Transverse colon (tissue), 4 donors: ENCODE results near the gene TRPM4. TPM values are rescaled to one million over a fixed set of nuclear protein-coding genes. Genes with fewer than 3 reads are reported as not detected.

ENCODE experiments used
- DNase-seq: peaks from one replicate; pipeline ENCODE4 v3.0.0-alpha.2; 2019
- H3K27ac ChIP-seq, 4 donors: fragments of 200-600 bp; sonication (generic); 2 replicates each; pipeline ENCODE4 v1.5.1; 2016 to 2018; ENCODE audit warnings: inconsistent platforms in 4 of 4
- H3K27me3 ChIP-seq: fragments of 200-600 bp; sonication (generic); 2 replicates; pipeline ENCODE4 v1.5.1; 2017; ENCODE audit warnings: inconsistent platforms
- H3K36me3 ChIP-seq, 4 donors: fragments of 200-600 bp; sonication (generic); 2 replicates each; pipeline ENCODE4 v1.5.1; 2017 to 2019; ENCODE audit warnings: inconsistent platforms in 4 of 4
- H3K4me1 ChIP-seq, 4 donors: fragments of 200-600 bp; sonication (generic); 2 replicates each; pipeline ENCODE4 v1.5.1; 2017 to 2020; ENCODE audit warnings: inconsistent platforms in 4 of 4
- H3K4me3 ChIP-seq, 4 donors: fragments of 200-600 bp; sonication (generic); 1 replicate in 1 of 4; 2 replicates in 3 of 4; pipeline versions ENCODE4 v1.5.1 to v1.6.1; 2017 to 2019; ENCODE audit warnings: inconsistent platforms in 4 of 4
- H3K9me3 ChIP-seq, 2 donors: fragments of 200-600 bp; sonication (generic); 2 replicates each; pipeline ENCODE4 v1.5.1; 2017 to 2019; ENCODE audit warnings: inconsistent platforms in 2 of 2
- CTCF ChIP-seq, 5 experiments: fragments of 200-600 bp in 3 of 5; fragments of 450-650 bp in 2 of 5; sonication (generic) in 3 of 5; IDR thresholded peaks; 1 replicate in 2 of 5; 2 replicates in 3 of 5; pipeline ENCODE4 v1.5.1; 2016 to 2017; ENCODE audit warnings: antibody characterized with exemption in 5 of 5, inconsistent platforms in 3 of 5, mild to moderate bottlenecking in 2 of 5, moderate library complexity in 1 of 5
- EP300 ChIP-seq: sonication (generic); formaldehyde crosslinking; IDR thresholded peaks from one replicate; pipeline ENCODE4 v1.6.1; 2017; ENCODE audit warnings: antibody characterized with exemption, low read depth
- POLR2A ChIP-seq: fragments of 450-650 bp; IDR thresholded peaks from one replicate; pipeline ENCODE4 v1.6.1; 2016; ENCODE audit warnings: antibody characterized with exemption, mild to moderate bottlenecking, moderate library complexity
- POLR2AphosphoS5 ChIP-seq, 3 donors: sonication (generic); formaldehyde crosslinking; IDR thresholded peaks; one replicate each; pipeline ENCODE4 v1.6.1; 2016; ENCODE audit warnings: antibody characterized with exemption in 3 of 3
- WGBS, 2 donors: methylation state at CpG; one replicate each; pipeline ENCODE4 v1.1.5; 2018; ENCODE audit warnings: low coverage in 1 of 2; 5-methylcytosine and 5-hydroxymethylcytosine counted together
- in situ Hi-C, 4 donors: fragments of 200-750 bp; cut with MboI; loops; one replicate each; pipeline versions ENCODE4 v1.15.0 to v1.15.1; 2017; ENCODE audit warnings: low sequenced_read_pairs in 3 of 4, low pct_ligation_motif_present in 1 of 4, low pct_unique_long_range_greater_than_20kb in 1 of 4
- intact Hi-C: fragments of 100-400 bp; cut with DNase I; formaldehyde crosslinking; loops from one replicate; pipeline ENCODE4 v1.15.1; 2023; ENCODE audit warnings: low total_unique reads
- total RNA-seq, 4 donors: library from RNA; depleted of rRNA; stranded (reverse); fragments of >200 nt; gene quantifications; one replicate each; pipeline ENCODE4 v1.1.0, GENCODE V29; 2016

TRPM4 gene
- total RNA-seq, 4 donors from 2014 or later = 247 to 884 (median 568) TPM

GRCh38 chr19:49244256-49244655 is 86.7 kb downstream of the TRPM4 start:
- no peak for TF ChIP-seq EP300
- TF ChIP-seq POLR2A = no peak
- TF ChIP-seq POLR2AphosphoS5 (IDR thresholded peaks at IDR 0.05) = no peak
- no peak for TF ChIP-seq CTCF (IDR thresholded peaks at IDR 0.05)
- intact Hi-C loops (no loop called here), in situ Hi-C loops (no loop called here)
- Histone ChIP-seq H3K4me3 (no peak overlapping the region), H3K9me3 (no peaks in the 10 kb centered on the region), H3K27ac (no peak overlapping the region), H3K27me3 (no peaks in the 10 kb centered on the region), H3K4me1 (peaks cover 0 to 11% (median 7%) of the 10 kb centered on the region in 4 donors), H3K36me3 (no peaks in the 10 kb centered on the region)
- DNase-seq = no peak
- WGBS, 2 donors = 95% methylated on average over 9 of the region's 9 CpGs; no CpG with 5 or more reads in 1 of the 2 donors

GRCh38 chr19:49247676-49248075 is 90.1 kb downstream of the TRPM4 start:
- Histone ChIP-seq H3K4me1 (no peaks in the 10 kb centered on the region), H3K27ac (no peak overlapping the region), H3K36me3 (no peaks in the 10 kb centered on the region), H3K4me3 (no peak overlapping the region), H3K9me3 (no peaks in the 10 kb centered on the region), H3K27me3 (no peaks in the 10 kb centered on the region)
- intact Hi-C loops (no loop called here), in situ Hi-C loops (no loop called here)
- TF ChIP-seq POLR2A = no peak
- no peak for TF ChIP-seq CTCF (IDR thresholded peaks at IDR 0.05)
- no peak for TF ChIP-seq EP300
- no peak for TF ChIP-seq POLR2AphosphoS5 (IDR thresholded peaks at IDR 0.05)
- 58 to 67% methylated on average over 1 to 2 of the region's 2 CpGs for WGBS, 2 donors
- DNase-seq = no peak

- WGBS, 2 donors = 56 to 78% methylated on average over 1 to 2 of the region's 2 CpGs
- in situ Hi-C loops (no loop called here), intact Hi-C loops (no loop called here)
- no peak for DNase-seq
- H3K4me1 ChIP-seq = no peaks in the 10 kb centered on the region
- H3K27me3 ChIP-seq = no peaks in the 10 kb centered on the region
- TF ChIP-seq EP300 (no peak), CTCF (IDR thresholded peaks at IDR 0.05) (no peak), POLR2A (no peak), POLR2AphosphoS5 (IDR thresholded peaks at IDR 0.05) (no peak)
- H3K4me3 ChIP-seq = no peak overlapping the region
- H3K9me3 ChIP-seq = no peaks in the 10 kb centered on the region
- no peaks in the 10 kb centered on the region for H3K36me3 ChIP-seq
- no peak overlapping the region for H3K27ac ChIP-seq
These were observed 92.3 kb downstream of the TRPM4 start for GRCh38 chr19:49249933-49250332.

GRCh38 chr19:49255674-49256073 is 98.1 kb downstream of the TRPM4 start:
- no peaks in the 10 kb centered on the region for H3K4me1 ChIP-seq
- no peak overlapping the region for H3K4me3 ChIP-seq
- H3K9me3 ChIP-seq = peaks cover 11 to 13% of the 10 kb centered on the region in 2 donors
- in situ Hi-C loops = no loop called here
- intact Hi-C loops = no loop called here
- peaks cover 6% of the 10 kb centered on the region for H3K27me3 ChIP-seq
- no peak for TF ChIP-seq POLR2AphosphoS5 (IDR thresholded peaks at IDR 0.05)
- TF ChIP-seq POLR2A = no peak
- TF ChIP-seq EP300 = no peak
- TF ChIP-seq CTCF (IDR thresholded peaks at IDR 0.05) = no peak
- 85% methylated on average over 9 of the region's 10 CpGs; no CpG with 5 or more reads in 1 of the 2 donors for WGBS, 2 donors
- no peaks in the 10 kb centered on the region for H3K36me3 ChIP-seq
- DNase-seq = no peak
- H3K27ac ChIP-seq = no peak overlapping the region
